Gastroesophageal sphincter (tissue), 3 donors: ENCODE measurements around the gene SYNJ2.

ENCODE experiments used
- CTCF ChIP-seq, 4 experiments: fragments of 200-600 bp in 2 of 4; fragments of 450-650 bp in 2 of 4; sonication (generic) in 1 of 4; IDR thresholded peaks; one replicate each; pipeline ENCODE4 v1.5.1; 2017 to 2019; ENCODE audit warnings: antibody characterized with exemption in 4 of 4, mild to moderate bottlenecking in 2 of 4, moderate library complexity in 2 of 4
- EP300 ChIP-seq: sonication (generic); formaldehyde crosslinking; IDR thresholded peaks from one replicate; pipeline ENCODE4 v1.6.1; 2017; ENCODE audit warnings: antibody characterized with exemption, mild to moderate bottlenecking
- POLR2A ChIP-seq, 2 donors: fragments of 450-650 bp; IDR thresholded peaks; one replicate each; pipeline ENCODE4 v1.6.1; 2017; ENCODE audit warnings: antibody characterized with exemption in 2 of 2, mild to moderate bottlenecking in 2 of 2, moderate library complexity in 1 of 2
- POLR2AphosphoS5 ChIP-seq: sonication (generic); formaldehyde crosslinking; IDR thresholded peaks from one replicate; pipeline ENCODE4 v1.6.1; 2017; ENCODE audit warnings: antibody characterized with exemption

- no peak for TF ChIP-seq POLR2A (IDR thresholded peaks at IDR 0.05)
- TF ChIP-seq CTCF (IDR thresholded peaks at IDR 0.05) = no peak
- TF ChIP-seq EP300 = no peak
- no peak for TF ChIP-seq POLR2AphosphoS5
Observed at GRCh38 chr6:158077676-158078075, 96.0 kb downstream of the SYNJ2 start.
